Stimulated activated CD8-positive, alpha-beta memory T cell treated with anti-CD3 and anti-CD28 coated beads, Interleukin-7, amount 100 ng/mL, for 4 hours (primary cell): Measurements from ENCODE around the gene GDAP1L1.
"Not testable (repeated sequence)": the region's sequence is repeated elsewhere in the genome, so short reads cannot be mapped to it uniquely, and the experiment has no call there.

Source experiments
- DNase-seq, 2 donors: peaks; one replicate each; pipeline ENCODE4 v3.0.0-alpha.2; 2020; ENCODE audit warnings: low read depth in 2 of 2

The GDAP1L1 gene

GRCh38 chr20:44255942-44256341 lies 8.8 kb downstream of the GDAP1L1 start:
- no peak for DNase-seq

- no peak for DNase-seq
Measured at GRCh38 chr20:44256961-44257360, 9.9 kb downstream of the GDAP1L1 start.

GRCh38 chr20:44258226-44258890 lies 11.2 kb downstream of the GDAP1L1 start:
- no peak for DNase-seq

GRCh38 chr20:44264287-44264686 lies 17.2 kb downstream of the GDAP1L1 start:
- DNase-seq, result no peak

- no peak for DNase-seq
Measured at GRCh38 chr20:44268802-44269201, 21.7 kb downstream of the GDAP1L1 start.

- DNase-seq, result no peak
Measured at GRCh38 chr20:44271915-44272663, 25.0 kb downstream of the GDAP1L1 start.

- DNase-seq, result no peak
Measured at GRCh38 chr20:44273231-44274215, 26.4 kb downstream of the GDAP1L1 start.

GRCh38 chr20:44274303-44275017 lies 27.4 kb downstream of the GDAP1L1 start:
- DNase-seq, result no peak

GRCh38 chr20:44279228-44279627 lies 32.1 kb downstream of the GDAP1L1 start:
- DNase-seq, result no peak

- DNase-seq, result no peak
Measured at GRCh38 chr20:44280387-44280786, 33.3 kb downstream of the GDAP1L1 start.

GRCh38 chr20:44282192-44282591 lies 35.1 kb downstream of the GDAP1L1 start:
- DNase-seq, result no peak

GRCh38 chr20:44284032-44284431 lies 36.9 kb downstream of the GDAP1L1 start:
- DNase-seq, result no peak

- no peak for DNase-seq
Measured at GRCh38 chr20:44287272-44288097, 40.4 kb downstream of the GDAP1L1 start.

GRCh38 chr20:44288252-44288651 lies 41.1 kb downstream of the GDAP1L1 start:
- peak in 1 of 2 donors; percentile 2 for DNase-seq

GRCh38 chr20:44291754-44292153 lies 44.6 kb downstream of the GDAP1L1 start:
- no peak for DNase-seq

GRCh38 chr20:44296011-44296410 lies 48.9 kb downstream of the GDAP1L1 start:
- no peak for DNase-seq

- DNase-seq, result no peak
Measured at GRCh38 chr20:44297721-44298120, 50.6 kb downstream of the GDAP1L1 start.

GRCh38 chr20:44299011-44299535 lies 52.0 kb downstream of the GDAP1L1 start:
- DNase-seq, result not testable (repeated sequence)

GRCh38 chr20:44301285-44301684 lies 54.2 kb downstream of the GDAP1L1 start:
- DNase-seq, result no peak

GRCh38 chr20:44302026-44302669 lies 55.0 kb downstream of the GDAP1L1 start:
- no peak for DNase-seq
